ENCODE data around the gene UTP3. TPM values are rescaled to one million over a fixed set of nuclear protein-coding genes. Genes with fewer than 3 reads are reported as not detected.

UTP3 gene
- total and polyA plus RNA-seq, 9 of the 15 experiments (the other 6 are each of a cell fraction or from before 2014, with no cell fraction given) = 11.9 to 69.3 (median 34.0) TPM

- TF ChIP-seq HDAC1 (IDR thresholded peaks at IDR 0.05) (peak in 1 of 2 experiments; percentile 81; a peak in 2 of 4 replicates), KAT2B (IDR thresholded peaks at IDR 0.05; ENCODE audit: low read depth, low read length) (no peak), PHB2 (IDR thresholded peaks at IDR 0.05; ENCODE audit: low read depth) (no peak), ATF1 (CRISPR knock-in tag; IDR thresholded peaks at IDR 0.05) (no peak), ATF1 (tag; IDR thresholded peaks at IDR 0.05) (peak; percentile 58; the same call in 1 of the 2 replicates), E4F1 (CRISPR knock-in tag; IDR thresholded peaks at IDR 0.05; ENCODE audit: borderline replicate concordance) (no peak), ETV6 (IDR thresholded peaks at IDR 0.05; ENCODE audit: borderline replicate concordance in 1 of 2, low read depth in 2 of 2, low read length in 1 of 2) (0 out of 4 replicates have a peak, but pooled peaks of 1 of the 2 experiments have one; percentile 42), ETV6 (CRISPR knock-in tag; IDR thresholded peaks at IDR 0.05; ENCODE audit: borderline replicate concordance) (no peak), NONO (IDR thresholded peaks at IDR 0.05; ENCODE audit: low read depth in 2 of 2, low read length in 1 of 2) (0 out of 4 replicates have a peak, but pooled peaks of 1 of the 2 experiments have one; percentile 31), LEF1 (IDR thresholded peaks at IDR 0.05) (no peak), POLR2B (IDR thresholded peaks at IDR 0.05; ENCODE audit: low read depth, partially characterized antibody) (peak; percentile 26)
- TF ChIP-seq, protein P1, sequence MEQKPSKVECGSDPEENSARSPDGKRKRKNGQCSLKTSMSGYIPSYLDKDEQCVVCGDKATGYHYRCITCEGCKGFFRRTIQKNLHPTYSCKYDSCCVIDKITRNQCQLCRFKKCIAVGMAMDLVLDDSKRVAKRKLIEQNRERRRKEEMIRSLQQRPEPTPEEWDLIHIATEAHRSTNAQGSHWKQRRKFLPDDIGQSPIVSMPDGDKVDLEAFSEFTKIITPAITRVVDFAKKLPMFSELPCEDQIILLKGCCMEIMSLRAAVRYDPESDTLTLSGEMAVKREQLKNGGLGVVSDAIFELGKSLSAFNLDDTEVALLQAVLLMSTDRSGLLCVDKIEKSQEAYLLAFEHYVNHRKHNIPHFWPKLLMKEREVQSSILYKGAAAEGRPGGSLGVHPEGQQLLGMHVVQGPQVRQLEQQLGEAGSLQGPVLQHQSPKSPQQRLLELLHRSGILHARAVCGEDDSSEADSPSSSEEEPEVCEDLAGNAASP (IDR thresholded peaks at IDR 0.05) = no peak
- TF ChIP-seq, protein P2, sequence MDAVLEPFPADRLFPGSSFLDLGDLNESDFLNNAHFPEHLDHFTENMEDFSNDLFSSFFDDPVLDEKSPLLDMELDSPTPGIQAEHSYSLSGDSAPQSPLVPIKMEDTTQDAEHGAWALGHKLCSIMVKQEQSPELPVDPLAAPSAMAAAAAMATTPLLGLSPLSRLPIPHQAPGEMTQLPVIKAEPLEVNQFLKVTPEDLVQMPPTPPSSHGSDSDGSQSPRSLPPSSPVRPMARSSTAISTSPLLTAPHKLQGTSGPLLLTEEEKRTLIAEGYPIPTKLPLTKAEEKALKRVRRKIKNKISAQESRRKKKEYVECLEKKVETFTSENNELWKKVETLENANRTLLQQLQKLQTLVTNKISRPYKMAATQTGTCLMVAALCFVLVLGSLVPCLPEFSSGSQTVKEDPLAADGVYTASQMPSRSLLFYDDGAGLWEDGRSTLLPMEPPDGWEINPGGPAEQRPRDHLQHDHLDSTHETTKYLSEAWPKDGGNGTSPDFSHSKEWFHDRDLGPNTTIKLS (IDR thresholded peaks at IDR 0.05; ENCODE audit: borderline replicate concordance, low read depth) = no peak
- TF ChIP-seq, protein P3, sequence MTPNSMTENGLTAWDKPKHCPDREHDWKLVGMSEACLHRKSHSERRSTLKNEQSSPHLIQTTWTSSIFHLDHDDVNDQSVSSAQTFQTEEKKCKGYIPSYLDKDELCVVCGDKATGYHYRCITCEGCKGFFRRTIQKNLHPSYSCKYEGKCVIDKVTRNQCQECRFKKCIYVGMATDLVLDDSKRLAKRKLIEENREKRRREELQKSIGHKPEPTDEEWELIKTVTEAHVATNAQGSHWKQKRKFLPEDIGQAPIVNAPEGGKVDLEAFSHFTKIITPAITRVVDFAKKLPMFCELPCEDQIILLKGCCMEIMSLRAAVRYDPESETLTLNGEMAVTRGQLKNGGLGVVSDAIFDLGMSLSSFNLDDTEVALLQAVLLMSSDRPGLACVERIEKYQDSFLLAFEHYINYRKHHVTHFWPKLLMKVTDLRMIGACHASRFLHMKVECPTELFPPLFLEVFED (CRISPR knock-in tag; conservative IDR thresholded peaks at IDR 0.05) = no peak
- TF ChIP-seq, protein P4, sequence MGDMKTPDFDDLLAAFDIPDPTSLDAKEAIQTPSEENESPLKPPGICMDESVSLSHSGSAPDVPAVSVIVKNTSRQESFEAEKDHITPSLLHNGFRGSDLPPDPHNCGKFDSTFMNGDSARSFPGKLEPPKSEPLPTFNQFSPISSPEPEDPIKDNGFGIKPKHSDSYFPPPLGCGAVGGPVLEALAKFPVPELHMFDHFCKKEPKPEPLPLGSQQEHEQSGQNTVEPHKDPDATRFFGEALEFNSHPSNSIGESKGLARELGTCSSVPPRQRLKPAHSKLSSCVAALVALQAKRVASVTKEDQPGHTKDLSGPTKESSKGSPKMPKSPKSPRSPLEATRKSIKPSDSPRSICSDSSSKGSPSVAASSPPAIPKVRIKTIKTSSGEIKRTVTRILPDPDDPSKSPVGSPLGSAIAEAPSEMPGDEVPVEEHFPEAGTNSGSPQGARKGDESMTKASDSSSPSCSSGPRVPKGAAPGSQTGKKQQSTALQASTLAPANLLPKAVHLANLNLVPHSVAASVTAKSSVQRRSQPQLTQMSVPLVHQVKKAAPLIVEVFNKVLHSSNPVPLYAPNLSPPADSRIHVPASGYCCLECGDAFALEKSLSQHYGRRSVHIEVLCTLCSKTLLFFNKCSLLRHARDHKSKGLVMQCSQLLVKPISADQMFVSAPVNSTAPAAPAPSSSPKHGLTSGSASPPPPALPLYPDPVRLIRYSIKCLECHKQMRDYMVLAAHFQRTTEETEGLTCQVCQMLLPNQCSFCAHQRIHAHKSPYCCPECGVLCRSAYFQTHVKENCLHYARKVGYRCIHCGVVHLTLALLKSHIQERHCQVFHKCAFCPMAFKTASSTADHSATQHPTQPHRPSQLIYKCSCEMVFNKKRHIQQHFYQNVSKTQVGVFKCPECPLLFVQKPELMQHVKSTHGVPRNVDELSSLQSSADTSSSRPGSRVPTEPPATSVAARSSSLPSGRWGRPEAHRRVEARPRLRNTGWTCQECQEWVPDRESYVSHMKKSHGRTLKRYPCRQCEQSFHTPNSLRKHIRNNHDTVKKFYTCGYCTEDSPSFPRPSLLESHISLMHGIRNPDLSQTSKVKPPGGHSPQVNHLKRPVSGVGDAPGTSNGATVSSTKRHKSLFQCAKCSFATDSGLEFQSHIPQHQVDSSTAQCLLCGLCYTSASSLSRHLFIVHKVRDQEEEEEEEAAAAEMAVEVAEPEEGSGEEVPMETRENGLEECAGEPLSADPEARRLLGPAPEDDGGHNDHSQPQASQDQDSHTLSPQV (IDR thresholded peaks at IDR 0.05) = peak; percentile 87
Observed at GRCh38 chr4:70705183-70706043, 17.1 kb downstream of the UTP3 start (continued).

All from K562 (cell line).